SK-N-SH treated with all-trans-retinoic acid at 6 μM for 48 hours (cell line): ENCODE measurements around the gene SMG9.
"Not testable (repeated sequence)": the region's sequence is repeated elsewhere in the genome, so short reads cannot be mapped to it uniquely, and the experiment has no call there.

Source experiments
- ATAC-seq: fragments of 200-7000 bp; cut with Tn5 transposase; 3 replicates; pipeline ENCODE4 v1.9.1; 2020; ENCODE audit warnings: mild to moderate bottlenecking, moderate library complexity
- ARNTL ChIP-seq: fragments of 450-650 bp; formaldehyde crosslinking; IDR thresholded peaks from 2 replicates; pipeline ENCODE4 v1.5.0; 2020; ENCODE audit warnings: low read depth, mild to moderate bottlenecking, moderate library complexity, borderline replicate concordance
- BACH2 ChIP-seq: fragments of 250-450 bp; sonication (Bioruptor Pico); IDR thresholded peaks from 2 replicates; pipeline ENCODE4 v1.9.0; 2021; ENCODE audit warnings: mild to moderate bottlenecking, borderline replicate concordance
- CSRNP3 ChIP-seq: fragments of 250-450 bp; sonication (Bioruptor Pico); IDR thresholded peaks from 2 replicates; pipeline ENCODE4 v1.5.1; 2021; ENCODE audit warnings: mild to moderate bottlenecking, moderate library complexity
- ESRRG ChIP-seq: fragments of 250-450 bp; sonication (Bioruptor Pico); IDR thresholded peaks from 2 replicates; pipeline ENCODE4 v1.6.1; 2021; ENCODE audit warnings: mild to moderate bottlenecking
- GLIS3 ChIP-seq: fragments of 250-450 bp; sonication (Bioruptor Pico); IDR thresholded peaks from 2 replicates; pipeline ENCODE4 v1.5.0; 2020; ENCODE audit warnings: mild to moderate bottlenecking, moderate library complexity
- ISL1 ChIP-seq: fragments of 250-450 bp; sonication (Bioruptor Pico); IDR thresholded peaks from 2 replicates; pipeline ENCODE4 v2.1.2; 2022; ENCODE audit warnings: mild to moderate bottlenecking, moderate library complexity
- OSR1 ChIP-seq: fragments of 250-450 bp; sonication (Bioruptor Pico); IDR thresholded peaks from 2 replicates; pipeline ENCODE4 v1.8.0; 2022; ENCODE audit warnings: moderate library complexity, mild to moderate bottlenecking, inconsistent platforms
- PATZ1 ChIP-seq: fragments of 250-450 bp; sonication (Bioruptor Pico); IDR thresholded peaks from 2 replicates; pipeline ENCODE4 v1.8.0; 2020; ENCODE audit warnings: mild to moderate bottlenecking, moderate library complexity, borderline replicate concordance
- POU6F1 ChIP-seq: fragments of 250-450 bp; sonication (Bioruptor Pico); IDR thresholded peaks from 2 replicates; pipeline ENCODE4 v1.8.0; 2021; ENCODE audit warnings: low read depth, mild to moderate bottlenecking, moderate library complexity, borderline replicate concordance
- RARB ChIP-seq: fragments of 250-450 bp; sonication (Bioruptor Pico); IDR thresholded peaks from 2 replicates; pipeline ENCODE4 v1.8.0; 2021; ENCODE audit warnings: mild to moderate bottlenecking, moderate library complexity
- TCF4 ChIP-seq: fragments of 250-450 bp; sonication (Bioruptor Pico); IDR thresholded peaks from 2 replicates; pipeline ENCODE4 v1.8.0; 2021; ENCODE audit warnings: mild to moderate bottlenecking, moderate library complexity, borderline replicate concordance
- TOX ChIP-seq: fragments of 250-450 bp; sonication (Bioruptor Pico); IDR thresholded peaks from 2 replicates; pipeline ENCODE4 v1.8.0; 2021; ENCODE audit warnings: mild to moderate bottlenecking, moderate library complexity, borderline replicate concordance
- TSHZ2 ChIP-seq: fragments of 250-450 bp; sonication (Bioruptor Pico); IDR thresholded peaks from 2 replicates; pipeline ENCODE4 v1.5.0; 2020; ENCODE audit warnings: mild to moderate bottlenecking, moderate library complexity
- ZC3H10 ChIP-seq: fragments of 250-450 bp; sonication (Bioruptor Pico); IDR thresholded peaks from 2 replicates; pipeline ENCODE4 v1.5.1; 2021; ENCODE audit warnings: mild to moderate bottlenecking, moderate library complexity
- ZFP3 ChIP-seq: fragments of 250-450 bp; sonication (Bioruptor Pico); IDR thresholded peaks from 2 replicates; pipeline ENCODE4 v1.5.0; 2020; ENCODE audit warnings: mild to moderate bottlenecking, moderate library complexity
- ZFP30 ChIP-seq: fragments of 450-650 bp; formaldehyde crosslinking; IDR thresholded peaks from 2 replicates; pipeline ENCODE4 v1.5.0; 2022; ENCODE audit warnings: mild to moderate bottlenecking, moderate library complexity
- ZNF565 ChIP-seq: fragments of 450-650 bp; formaldehyde crosslinking; conservative IDR thresholded peaks from 2 replicates; pipeline ENCODE4 v1.5.0; 2020; ENCODE audit warnings: low read depth, mild to moderate bottlenecking, moderate library complexity
- ZNF8 ChIP-seq: fragments of 450-650 bp; formaldehyde crosslinking; IDR thresholded peaks from 2 replicates; pipeline ENCODE4 v1.5.0; 2020; ENCODE audit warnings: mild to moderate bottlenecking, moderate library complexity

SMG9 gene

GRCh38 chr19:43777163-43777695 is 22.5 kb upstream of the SMG9 start:
- TF ChIP-seq ZNF565 (CRISPR knock-in tag), result no peak
- TF ChIP-seq POU6F1 (CRISPR knock-in tag), result no peak
- no peak for TF ChIP-seq TCF4 (CRISPR knock-in tag)
- no peak for TF ChIP-seq PATZ1 (CRISPR knock-in tag)
- no peak for TF ChIP-seq ARNTL (CRISPR knock-in tag)
- no peak for TF ChIP-seq CSRNP3 (CRISPR knock-in tag)
- no peak for TF ChIP-seq GLIS3 (CRISPR knock-in tag)
- no peak for TF ChIP-seq RARB
- no peak for TF ChIP-seq ZNF8 (CRISPR knock-in tag)
- no peak for TF ChIP-seq TSHZ2 (CRISPR knock-in tag)
- no peak for TF ChIP-seq OSR1 (CRISPR knock-in tag)
- no peak for TF ChIP-seq ZFP30
- TF ChIP-seq BACH2 (CRISPR knock-in tag), result no peak
- no peak for TF ChIP-seq ZFP3 (CRISPR knock-in tag)
- peak; percentile 47 for ATAC-seq

GRCh38 chr19:43776286-43776685 is 21.5 kb upstream of the SMG9 start:
- TF ChIP-seq TOX (CRISPR knock-in tag) (no peak), ZFP3 (CRISPR knock-in tag) (no peak), ZC3H10 (CRISPR knock-in tag) (no peak), ARNTL (CRISPR knock-in tag) (no peak), GLIS3 (CRISPR knock-in tag) (no peak), ESRRG (CRISPR knock-in tag) (no peak)
- ATAC-seq, result no peak

- TF ChIP-seq RARB (no peak), BACH2 (CRISPR knock-in tag) (no peak), ISL1 (CRISPR knock-in tag) (no peak), ARNTL (CRISPR knock-in tag) (no peak), ESRRG (CRISPR knock-in tag) (no peak), ZNF8 (CRISPR knock-in tag) (no peak)
- no peak for ATAC-seq
These were observed 20.6 kb upstream of the SMG9 start for GRCh38 chr19:43775299-43775890.

- not testable (repeated sequence) for ATAC-seq
These were observed 20.1 kb upstream of the SMG9 start for GRCh38 chr19:43774940-43775258.
